HG02938 (cell line): ENCODE results near the gene KRT6B.
"Not testable (repeated sequence)": the region's sequence is repeated elsewhere in the genome, so short reads cannot be mapped to it uniquely, and the experiment has no call there.

Experiments
- ATAC-seq: cut with Tn5 transposase; IDR thresholded peaks from one replicate; pipeline ENCODE4 v1.9.1; 2021; ENCODE audit warnings: mild to moderate bottlenecking, moderate library complexity; ENCODE audit not compliant: unreplicated experiment

The KRT6B gene

DNA sequence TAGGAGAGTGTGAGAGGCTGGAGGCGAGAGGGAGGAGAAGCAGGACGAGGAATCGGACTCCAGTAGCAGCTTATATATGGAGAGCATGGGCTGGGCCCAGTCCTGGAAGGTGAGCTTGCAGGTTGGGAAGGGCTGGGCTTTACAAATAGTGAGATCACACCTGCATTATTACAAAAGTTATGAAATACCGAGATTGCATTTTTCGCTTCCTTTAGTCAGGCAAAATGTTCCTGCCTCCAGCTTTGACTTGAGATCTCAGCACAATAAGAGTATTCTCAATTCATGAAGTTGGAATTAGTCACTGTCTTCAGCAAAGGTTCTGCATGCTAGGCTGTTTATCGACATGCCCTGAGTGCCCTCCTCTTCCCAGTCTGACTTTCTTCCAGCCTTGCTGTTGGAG is at the start of gene KRT6B:
TSS of gene KRT6B (minus strand) at position 46 of the 400 bp plus-strand sequence. CDS start 68 bp downstream, outside the sequence.
- no peak for ATAC-seq

- ATAC-seq = no peak
These were observed 49.5 kb upstream of the KRT6B start for GRCh38 chr12:52501490-52501889.

GRCh38 chr12:52500574-52500973 is 48.6 kb upstream of the KRT6B start:
- not testable (repeated sequence) for ATAC-seq

GRCh38 chr12:52499806-52500560 is 48.0 kb upstream of the KRT6B start:
- ATAC-seq = no peak

DNA sequence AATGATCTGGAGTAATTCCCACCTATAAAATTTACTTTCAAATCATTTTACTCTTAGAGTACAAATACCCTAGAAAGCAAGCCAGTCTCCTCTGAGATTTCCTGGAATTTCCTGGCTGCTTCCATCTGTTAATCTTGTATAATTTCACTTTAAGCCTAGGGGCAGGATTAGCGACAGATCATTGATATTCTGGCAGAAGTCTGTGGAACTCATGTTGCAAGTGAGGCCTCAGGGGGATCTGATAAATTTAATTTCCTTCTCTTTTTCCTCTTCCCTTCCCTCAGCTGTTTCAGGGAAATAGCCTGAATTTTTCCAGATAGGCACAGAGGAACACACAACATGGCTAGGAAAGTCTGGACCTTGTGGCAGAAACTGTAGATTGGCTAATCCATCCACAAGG is 47.0 kb upstream of the KRT6B start:
- ATAC-seq = no peak

DNA sequence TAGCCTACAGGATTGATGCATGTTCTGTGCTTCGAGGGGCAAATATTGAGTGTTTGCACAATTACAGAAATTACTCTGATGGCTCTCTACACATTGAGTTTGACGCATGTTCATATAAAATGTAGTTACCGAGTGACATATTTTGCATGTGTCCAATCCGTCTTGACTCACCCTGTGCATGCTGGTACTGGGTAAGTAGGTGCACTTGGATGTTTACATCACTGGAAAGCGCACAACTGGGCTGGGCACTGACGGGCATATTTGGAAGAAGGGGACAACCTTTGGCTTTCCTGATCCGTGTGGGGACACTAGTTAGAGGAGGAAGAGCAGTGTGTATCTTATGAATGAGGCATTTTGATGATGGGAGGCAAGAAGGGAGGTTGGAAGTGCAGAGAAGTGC is 46.0 kb upstream of the KRT6B start:
- no peak for ATAC-seq

- ATAC-seq = no peak
These were observed 44.7 kb upstream of the KRT6B start for GRCh38 chr12:52496590-52497071.

DNA sequence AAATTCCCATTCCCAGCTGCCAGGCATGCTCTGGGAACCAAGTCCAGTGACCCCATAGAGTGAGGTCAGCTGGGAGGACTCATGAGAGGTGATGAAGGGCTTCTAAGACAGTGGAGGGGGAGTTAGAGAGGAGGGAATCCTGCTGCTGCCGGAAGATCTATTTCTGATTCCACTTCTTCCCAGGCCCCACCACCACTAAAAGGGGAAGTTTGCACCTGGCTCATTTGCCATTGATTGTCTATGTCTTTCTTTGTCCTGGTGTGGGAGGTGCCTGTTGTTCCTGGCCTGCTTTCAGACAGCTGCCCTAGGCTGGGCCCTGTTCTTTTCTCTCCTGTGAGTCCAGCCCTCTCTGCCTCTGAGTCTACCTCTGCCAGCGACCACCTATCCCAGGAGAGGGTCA is 44.1 kb upstream of the KRT6B start:
- ATAC-seq = no peak

DNA sequence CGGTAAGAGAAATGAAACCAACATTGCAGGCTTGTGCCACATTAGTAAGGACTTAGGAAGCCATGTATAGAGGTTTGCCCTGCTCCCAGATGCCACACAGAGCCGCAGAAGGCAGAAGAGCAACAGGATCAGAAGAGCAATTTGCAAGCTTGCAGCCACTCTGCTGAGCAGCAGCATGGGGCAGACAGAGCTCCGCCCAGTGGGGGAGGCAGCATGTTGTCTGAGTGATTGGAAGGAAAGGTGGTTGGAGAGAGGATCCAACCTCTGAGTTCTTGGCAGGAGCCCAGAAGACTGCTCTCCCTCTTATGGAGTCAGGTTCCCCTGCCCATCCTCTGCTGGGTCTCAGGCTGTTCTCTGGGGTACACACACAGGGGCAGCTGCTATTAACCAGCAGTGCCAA is 43.4 kb upstream of the KRT6B start:
- ATAC-seq = no peak

GRCh38 chr12:52494518-52494917 is 42.6 kb upstream of the KRT6B start:
- no peak for ATAC-seq

GRCh38 chr12:52494100-52494499 is 42.2 kb upstream of the KRT6B start:
- ATAC-seq = no peak

GRCh38 chr12:52493172-52493571 is 41.2 kb upstream of the KRT6B start, which contains the start of gene KRT6A:
Gene KRT6A, minus strand, starts transcription at chr12:52493257. Its CDS starts 69 bp downstream, at chr12:52493188.
- no peak for ATAC-seq

DNA sequence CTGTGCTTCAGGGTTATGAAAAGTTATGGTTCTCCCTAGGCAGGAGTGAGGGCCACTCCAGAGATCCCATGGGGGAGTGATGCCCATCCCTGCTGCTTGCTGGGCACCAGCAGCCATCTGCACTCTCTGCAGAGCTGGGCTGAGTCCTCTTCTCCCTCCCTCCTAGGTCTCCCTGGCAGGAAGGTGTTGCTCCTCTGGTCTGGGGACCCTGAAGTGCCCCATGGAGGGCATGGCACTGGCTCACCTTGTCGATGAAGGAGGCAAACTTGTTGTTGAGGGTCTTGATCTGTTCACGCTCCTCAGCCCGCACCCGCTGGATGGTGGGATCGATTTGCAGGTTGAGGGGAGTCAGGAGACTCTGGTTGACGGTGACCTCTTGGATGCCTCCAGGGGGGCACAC is 40.5 kb upstream of the KRT6B start:
- ATAC-seq = not testable (repeated sequence)

- ATAC-seq = not testable (repeated sequence)
These were observed 39.5 kb upstream of the KRT6B start for GRCh38 chr12:52491495-52491894.

DNA sequence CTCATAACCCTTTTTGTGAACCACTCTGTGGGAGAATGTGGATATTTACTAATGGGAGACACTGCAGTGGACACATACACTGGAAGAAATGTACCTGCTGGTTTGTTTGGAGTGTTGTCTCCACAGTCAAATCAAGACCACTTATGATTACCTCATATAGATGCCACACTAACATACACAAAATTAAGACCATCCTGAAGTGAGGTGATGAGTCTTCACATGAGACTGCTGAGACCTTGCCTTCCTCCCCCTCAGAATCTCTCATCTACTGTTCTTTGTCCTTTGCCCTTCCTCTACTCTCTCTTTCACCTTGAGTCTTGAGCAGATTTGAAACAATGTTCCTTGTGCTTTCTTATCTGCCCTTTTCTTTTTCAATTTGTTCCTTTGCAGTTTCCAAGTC is 36.8 kb upstream of the KRT6B start:
- ATAC-seq = no peak

- not testable (repeated sequence) for ATAC-seq
These were observed 35.9 kb upstream of the KRT6B start for GRCh38 chr12:52487744-52488443.

DNA sequence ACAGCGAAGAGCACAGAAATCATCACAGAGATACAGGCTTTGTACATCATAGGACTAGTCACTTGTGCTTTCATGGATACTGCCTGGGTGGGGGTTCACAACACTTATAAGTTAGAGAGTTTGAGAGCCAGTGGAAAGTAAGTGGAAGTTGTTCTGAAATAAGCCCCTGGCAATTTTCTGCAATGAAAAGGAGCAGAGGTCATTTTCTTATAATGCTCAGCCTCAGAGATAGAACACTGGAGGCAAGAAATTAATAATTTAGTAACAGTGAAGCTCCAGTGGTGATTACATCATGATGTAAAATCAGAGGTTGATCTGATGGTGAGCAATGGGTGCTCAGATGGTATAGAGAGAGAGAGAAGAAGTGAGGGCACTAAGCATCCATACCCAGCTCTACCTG is 35.3 kb upstream of the KRT6B start:
- no peak for ATAC-seq

GRCh38 chr12:52486166-52487105 is 34.5 kb upstream of the KRT6B start:
- ATAC-seq = no peak

- ATAC-seq = no peak
These were observed 28.1 kb upstream of the KRT6B start for GRCh38 chr12:52480073-52480472.

GRCh38 chr12:52477651-52478050 is 25.7 kb upstream of the KRT6B start:
- no peak for ATAC-seq

- no peak for ATAC-seq
These were observed 22.3 kb upstream of the KRT6B start for GRCh38 chr12:52474212-52474611.
